HG03280 (cell line): ENCODE results near the gene SLC25A5.
"Not testable (repeated sequence)": the region's sequence is repeated elsewhere in the genome, so short reads cannot be mapped to it uniquely, and the experiment has no call there.

Source experiments
- ATAC-seq: cut with Tn5 transposase; IDR thresholded peaks from one replicate; pipeline ENCODE4 v1.9.1; 2021; ENCODE audit warnings: mild to moderate bottlenecking, moderate library complexity; ENCODE audit not compliant: unreplicated experiment

The SLC25A5 gene

GRCh38 chrX:119475389-119476101, 7.3 kb downstream of the SLC25A5 start:
- ATAC-seq, result no peak

DNA sequence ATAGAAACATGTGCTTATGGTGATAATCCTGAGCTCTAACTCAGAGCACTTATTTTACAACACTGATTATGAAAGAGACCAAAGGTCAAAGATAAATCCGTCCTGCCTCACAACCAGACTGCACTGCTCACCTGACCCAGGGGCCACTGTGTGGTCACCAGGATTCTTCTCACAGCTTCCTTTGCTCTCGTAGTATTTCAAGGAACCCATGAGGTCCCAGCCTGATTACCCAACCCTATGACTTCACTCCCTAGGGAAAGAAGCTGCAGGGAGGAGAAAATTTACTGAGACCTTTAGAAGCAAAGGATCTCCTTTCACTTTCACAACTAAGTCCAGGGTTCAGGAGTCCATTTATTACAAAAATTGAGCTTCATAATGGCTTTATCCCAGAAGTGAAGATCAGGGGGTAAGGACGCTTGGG, 9.6 kb downstream of the SLC25A5 start:
- ATAC-seq, result no peak

DNA sequence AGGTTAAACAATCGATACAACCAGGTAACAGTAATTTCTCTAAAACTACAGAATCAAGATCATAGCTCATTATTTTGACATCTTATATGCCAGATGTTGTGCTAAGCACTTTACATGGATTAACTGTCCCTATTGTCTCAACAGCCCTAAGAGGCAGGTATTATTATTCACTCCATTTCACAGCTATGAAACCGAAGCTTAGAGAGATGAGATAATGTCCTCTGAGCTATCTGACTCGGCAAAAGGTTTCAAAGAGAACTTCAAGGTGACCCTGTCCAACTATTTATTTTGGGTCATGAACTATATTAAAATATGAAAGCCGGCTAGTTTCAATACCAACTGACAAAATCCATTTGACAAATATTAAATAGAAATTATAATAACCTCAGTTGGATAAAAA, 10.3 kb downstream of the SLC25A5 start:
- ATAC-seq, result no peak

- no peak for ATAC-seq
Observed at GRCh38 chrX:119479845-119480244, 11.6 kb downstream of the SLC25A5 start.

DNA sequence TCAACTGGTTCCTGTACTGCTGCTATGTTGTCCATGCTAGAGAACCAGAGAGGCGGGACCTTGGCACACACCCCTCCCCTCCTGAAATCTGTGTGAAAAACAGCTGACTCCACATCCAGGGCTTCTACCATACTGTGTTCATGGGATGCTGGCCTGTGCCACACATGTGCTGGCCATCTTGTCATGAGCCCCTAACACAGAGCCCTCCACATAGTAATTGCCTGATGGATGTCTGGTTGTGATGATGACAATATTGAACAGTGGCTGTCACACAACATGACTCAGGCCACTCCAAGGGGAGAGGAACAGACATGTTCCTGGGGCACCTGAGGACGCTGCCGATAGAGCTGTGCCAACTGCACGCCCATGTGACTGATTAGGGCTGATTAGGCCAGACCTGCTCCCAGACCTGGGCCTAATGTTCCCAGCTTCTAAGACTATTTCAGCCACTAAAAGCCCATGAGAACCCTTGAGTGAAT, 13.1 kb downstream of the SLC25A5 start:
- ATAC-seq, result no peak

DNA sequence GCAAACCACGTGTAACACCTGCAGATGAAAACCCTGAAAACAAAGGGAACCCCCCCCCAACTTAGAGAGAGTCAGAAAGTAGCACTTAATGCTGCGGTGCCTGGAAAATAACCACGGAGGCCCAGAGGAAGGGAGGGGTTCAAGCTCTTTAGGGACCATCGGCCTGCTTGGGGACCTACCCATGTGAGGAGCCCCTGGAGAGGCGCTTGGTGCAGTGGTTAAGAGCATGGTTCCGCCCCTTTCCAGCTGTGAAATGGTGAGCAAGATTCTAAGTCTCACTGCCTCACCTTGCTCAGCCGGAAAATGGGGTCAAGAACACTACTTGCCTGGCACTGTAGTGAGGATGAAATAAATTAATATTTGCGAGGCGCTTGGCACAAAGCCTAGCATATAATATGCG, 13.8 kb downstream of the SLC25A5 start:
- no peak for ATAC-seq

DNA sequence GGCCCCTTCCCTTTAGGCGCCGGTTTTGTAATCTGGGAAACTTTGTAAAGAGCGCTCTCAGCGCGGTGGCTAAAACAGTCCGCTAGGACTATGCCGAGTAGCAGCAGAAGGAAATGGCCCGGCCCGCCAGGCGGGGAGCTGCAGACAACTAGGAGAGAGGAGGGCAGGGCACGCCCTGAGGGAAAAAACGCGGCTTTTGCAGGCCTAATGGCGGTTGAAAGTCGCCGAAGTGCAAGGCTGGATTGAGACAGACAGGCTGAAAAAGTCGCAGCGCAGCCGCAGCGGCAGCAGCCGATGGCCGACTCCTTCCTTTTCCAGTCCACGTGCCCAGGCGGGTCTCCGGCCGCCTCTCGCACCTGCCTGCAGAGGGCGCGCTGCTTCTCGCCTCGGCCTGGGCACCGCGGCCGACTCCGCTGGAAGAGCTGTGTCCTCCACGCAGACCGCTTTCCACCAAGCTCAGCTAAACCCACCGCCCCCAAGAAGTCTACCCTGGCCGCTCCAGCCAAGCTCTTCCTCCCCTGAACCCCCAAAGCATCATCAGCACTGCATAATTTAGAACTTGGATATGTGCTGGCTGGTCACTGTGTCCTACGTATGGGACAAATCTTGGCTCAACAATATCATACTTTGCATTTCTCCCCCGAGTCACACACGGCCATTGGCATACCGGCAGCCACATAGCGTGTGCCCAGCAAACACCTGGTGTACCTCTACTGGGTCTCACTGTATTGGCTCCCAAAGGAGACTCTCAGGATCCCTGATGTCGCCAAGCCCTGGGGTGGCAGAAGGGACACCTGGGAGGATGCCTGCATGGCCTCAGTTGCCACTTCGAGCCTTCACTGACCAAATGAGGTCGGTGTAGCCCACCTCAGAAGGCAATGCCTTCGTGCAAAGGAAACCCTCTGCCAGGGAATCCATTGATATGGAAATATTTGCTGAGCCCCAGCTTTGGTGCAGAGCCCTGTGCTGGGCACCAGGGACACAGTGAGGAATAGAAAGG, 14.5 kb downstream of the SLC25A5 start:
- ATAC-seq, result peak; percentile 92

- ATAC-seq, result no peak
Observed at GRCh38 chrX:119486745-119487144, 18.5 kb downstream of the SLC25A5 start.

GRCh38 chrX:119487766-119488165, 19.5 kb downstream of the SLC25A5 start:
- ATAC-seq, result not testable (repeated sequence)

DNA sequence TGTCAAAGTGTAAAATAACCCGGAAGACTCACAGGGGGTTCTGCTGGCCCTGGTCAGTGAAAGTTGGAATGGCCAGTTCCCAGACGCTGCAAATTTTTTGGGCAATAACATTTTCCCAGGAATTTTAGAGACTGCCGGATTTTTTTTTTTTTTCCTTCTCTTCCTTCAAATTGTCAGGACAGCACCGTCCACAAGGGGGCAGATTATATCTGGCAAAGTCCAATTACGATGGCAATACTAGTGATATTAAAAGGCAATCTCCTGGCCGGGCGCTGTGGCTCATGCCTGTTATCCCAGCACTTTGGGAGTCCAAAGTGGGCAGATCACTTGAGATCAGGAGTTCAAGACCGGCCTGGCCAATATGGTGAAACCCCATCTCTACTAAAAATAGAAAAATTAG, 20.5 kb downstream of the SLC25A5 start:
- ATAC-seq, result no peak

DNA sequence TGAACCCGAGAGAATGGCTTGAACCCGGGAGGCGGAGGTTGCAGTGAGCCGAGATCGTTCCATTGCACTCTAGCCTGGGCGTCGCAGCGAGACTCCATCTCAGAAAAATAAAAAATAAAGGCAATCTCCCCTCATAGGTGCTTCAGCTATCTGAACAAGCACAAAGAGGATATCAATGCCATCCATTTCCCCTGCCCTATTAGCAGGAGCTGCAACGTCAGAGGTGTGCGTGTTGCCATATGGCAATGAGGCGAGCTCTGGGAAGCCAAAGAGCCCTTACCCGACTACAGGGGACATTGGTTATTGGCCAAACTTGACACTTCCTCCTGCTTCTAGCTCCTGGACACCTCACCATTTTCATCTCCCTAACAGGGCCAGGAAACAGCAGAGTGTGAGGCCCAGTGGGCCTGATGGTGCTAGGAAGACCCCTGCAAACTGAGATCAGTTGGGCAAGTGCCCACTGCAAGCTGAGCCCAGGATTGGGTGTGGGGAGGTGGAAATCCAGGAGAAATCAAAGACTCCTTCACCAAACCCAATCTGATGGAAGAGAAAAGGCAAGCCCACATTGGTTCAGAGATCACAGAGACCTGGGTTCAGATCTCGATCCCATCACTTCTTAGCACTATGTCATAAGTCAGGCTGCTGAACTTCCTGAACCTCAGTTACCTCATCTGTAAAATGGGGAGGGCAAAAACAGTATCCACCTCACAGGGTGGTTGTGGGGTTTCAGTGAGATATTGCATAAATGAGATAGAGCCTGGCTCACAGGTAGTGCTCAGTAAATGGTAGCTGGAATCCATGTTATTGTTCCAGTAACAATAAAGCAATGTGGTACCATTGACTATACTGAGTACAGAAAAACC, 21.2 kb downstream of the SLC25A5 start:
- no peak for ATAC-seq

GRCh38 chrX:119492463-119492862, 24.2 kb downstream of the SLC25A5 start:
- no peak for ATAC-seq

DNA sequence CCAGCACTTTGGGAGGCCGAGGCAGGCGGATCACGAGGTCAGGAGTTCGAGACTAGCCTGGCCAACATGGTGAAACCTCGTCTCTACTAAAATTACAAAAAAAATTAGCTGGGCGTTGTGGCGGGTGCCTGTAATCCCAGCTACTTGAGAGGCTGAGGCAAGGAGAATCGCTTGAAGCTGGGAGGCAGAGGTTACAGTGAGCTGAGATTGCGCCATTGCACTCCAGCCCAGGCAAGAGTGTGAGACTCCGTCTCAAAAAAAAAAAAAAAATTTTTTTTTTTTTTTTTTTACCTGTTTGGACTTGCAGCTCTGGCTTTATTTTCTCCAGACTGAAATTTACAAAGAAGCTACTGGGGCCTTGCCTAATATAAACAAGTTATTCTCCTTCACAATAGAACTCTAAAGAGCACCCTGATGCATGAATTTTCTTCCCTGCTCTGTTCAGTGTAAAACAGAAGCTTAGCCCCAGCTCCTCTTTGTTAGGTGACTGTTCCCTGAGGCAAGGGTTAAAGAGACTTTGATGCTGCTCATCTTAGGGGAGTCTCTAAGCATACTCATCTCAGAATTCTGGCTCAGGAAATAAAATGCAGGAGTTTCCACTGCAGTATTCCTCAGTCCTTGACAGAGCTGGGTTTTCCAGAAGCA, 25.7 kb downstream of the SLC25A5 start:
- ATAC-seq, result not testable (repeated sequence)

DNA sequence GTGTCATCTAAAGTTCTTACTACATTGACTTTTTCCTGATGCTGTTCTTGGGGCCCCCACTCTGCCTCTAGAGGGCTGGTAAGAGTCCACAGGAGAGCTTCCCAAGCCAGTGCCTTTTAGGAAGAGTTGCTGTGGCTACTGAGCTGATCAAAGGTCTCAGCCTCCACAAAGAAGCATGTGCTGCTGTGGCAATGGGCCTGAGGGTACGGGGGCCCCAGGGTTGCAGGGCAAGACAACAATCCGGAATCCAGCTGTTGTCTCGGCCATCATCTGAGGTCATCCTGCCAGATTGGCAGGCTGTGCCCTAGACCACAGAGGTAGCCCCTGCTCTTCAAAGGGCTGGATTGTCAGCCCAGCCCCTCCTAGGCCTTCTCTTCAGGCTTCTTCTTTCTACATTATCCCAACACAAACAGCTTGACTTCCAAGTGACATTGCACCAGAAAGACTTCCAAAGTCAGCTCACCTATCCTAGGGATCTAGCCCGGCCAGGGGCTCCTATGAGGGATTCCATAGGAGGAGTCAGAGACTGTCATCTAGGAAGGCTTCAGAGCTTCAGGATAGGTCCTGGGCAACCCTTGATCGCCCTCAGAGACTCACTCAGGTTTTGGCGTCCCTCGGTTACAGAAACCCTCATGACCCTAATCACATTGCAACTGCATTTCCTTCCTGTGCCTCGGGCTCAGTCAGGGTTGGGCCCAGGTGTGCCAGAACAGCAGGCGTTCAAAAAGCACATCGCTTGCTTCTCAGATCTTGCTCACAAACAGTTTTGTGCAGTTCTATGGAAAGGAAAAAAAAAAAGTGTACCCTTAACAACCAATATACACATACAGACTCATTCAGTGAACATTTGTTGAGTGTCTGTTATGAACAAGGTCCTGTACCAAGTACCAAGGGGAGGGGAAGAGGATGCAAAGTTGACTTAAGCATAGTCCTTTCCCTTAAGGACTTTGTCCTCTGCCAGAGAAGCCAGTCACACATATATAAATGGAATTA, 27.8 kb downstream of the SLC25A5 start:
- ATAC-seq, result no peak

GRCh38 chrX:119497185-119497584, 28.9 kb downstream of the SLC25A5 start:
- no peak for ATAC-seq

DNA sequence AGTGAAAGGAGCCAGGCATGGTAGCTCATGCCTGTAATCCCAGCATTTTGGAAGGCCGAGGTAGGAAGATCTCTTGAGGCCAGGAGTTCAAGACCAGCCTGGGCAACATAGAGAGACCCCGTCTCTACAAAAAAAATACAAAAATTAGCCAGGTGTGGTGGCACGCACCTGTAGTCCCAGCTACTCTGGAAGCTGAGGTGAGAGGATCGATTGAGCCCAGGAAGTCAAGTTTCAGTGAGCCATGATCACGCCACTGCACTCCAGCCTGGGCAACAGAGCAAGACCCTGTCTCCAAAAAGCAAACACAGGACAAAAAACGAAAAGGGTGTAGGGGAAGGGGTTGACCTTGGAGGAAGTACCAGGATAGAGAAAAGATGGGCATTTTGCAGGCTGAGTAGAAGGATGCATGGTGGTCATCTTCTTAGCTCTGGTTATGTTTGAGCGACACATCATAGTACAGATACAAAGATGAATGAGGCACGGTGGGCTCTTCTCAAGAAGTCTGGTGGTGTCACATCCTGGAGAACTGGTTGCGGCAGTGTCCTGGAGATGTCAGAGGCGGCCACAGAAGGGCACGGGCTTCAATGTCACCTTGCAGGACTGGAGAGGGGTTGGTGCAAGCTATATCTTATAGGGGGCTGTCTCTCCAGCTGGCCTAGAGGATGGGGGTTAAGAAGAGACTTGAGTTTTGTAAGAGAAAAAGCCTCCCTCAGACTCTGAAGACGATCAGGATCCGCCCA, 32.0 kb downstream of the SLC25A5 start:
- no peak for ATAC-seq

- no peak for ATAC-seq
Observed at GRCh38 chrX:119501511-119502148, 33.4 kb downstream of the SLC25A5 start.
